GM12891 (cell line): ENCODE measurements around the gene B4GALT1.

Experiments
- PAX5 ChIP-seq: IDR thresholded peaks from 2 replicates; pipeline ENCODE4 v1.6.1; 2011; ENCODE audit warnings: low read length, moderate library complexity, mild to moderate bottlenecking; ENCODE audit not compliant: insufficient read depth, severe bottlenecking
- POLR2A ChIP-seq: IDR thresholded peaks from 2 replicates; pipeline ENCODE4 v1.6.1; 2011; ENCODE audit warnings: low read depth, low read length, control low read depth
- POLR2AphosphoS5 ChIP-seq: IDR thresholded peaks from 2 replicates; pipeline ENCODE4 v1.6.1; 2011; ENCODE audit warnings: low read depth, low read length, control low read depth
- SPI1 ChIP-seq: IDR thresholded peaks from 2 replicates; pipeline ENCODE4 v1.6.1; 2011; ENCODE audit warnings: low read depth, low read length, control low read depth
- TAF1 ChIP-seq: IDR thresholded peaks from 2 replicates; pipeline ENCODE4 v1.6.1; 2011; ENCODE audit warnings: low read depth, low read length, control low read depth

DNA sequence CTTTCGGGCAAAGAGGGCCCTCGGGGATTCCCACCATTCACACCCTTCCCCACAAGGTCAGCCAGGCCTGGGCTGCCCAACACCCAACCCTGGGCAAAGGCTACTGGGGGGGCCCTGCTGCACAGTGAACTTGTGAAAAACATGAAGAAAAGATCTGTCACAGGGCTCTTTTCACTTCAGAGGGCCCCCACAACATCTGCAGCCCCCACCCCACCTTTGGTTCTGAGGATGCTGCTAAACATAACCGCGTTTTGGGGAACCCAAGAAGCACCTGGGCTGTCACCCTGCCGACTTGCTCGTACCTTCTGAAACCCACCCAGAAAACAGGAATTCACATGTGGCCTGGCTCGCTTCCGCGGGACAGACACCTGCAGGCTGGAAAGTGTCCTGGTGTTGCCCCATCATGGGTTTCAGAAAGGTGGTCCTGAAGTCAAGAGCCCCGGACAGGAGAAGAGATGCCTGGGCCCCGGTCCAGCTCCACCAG is 29.3 kb downstream of the B4GALT1 start:
- TF ChIP-seq PAX5 (no peak), POLR2AphosphoS5 (no peak), POLR2A (no peak), SPI1 (no peak), TAF1 (no peak)
